ENCODE measurements around the gene TSPAN13. TPM values are rescaled to one million over a fixed set of nuclear protein-coding genes. Genes with fewer than 3 reads are reported as not detected.

The TSPAN13 gene
- polyA plus RNA-seq, 1 experiment: 4.6 TPM

GRCh38 chr7:16813232-16813616 lies 59.7 kb downstream of the TSPAN13 start:
- POLR2A ChIA-PET: no interaction called here
- CTCF ChIA-PET: interaction anchor here (0.6 to 1.3 kb wide), 2 partner anchors 12 to 14 kb away, joined by 3 read pairs; no protein-coding TSS in a partner anchor
- H3K36me3 ChIP-seq (ENCODE audit: control insufficient read depth, insufficient read depth, low read length): no peaks in the 10 kb centered on the region
- H3K27me3 ChIP-seq (ENCODE audit: control insufficient read depth, insufficient read depth, low read length): no peaks in the 10 kb centered on the region
- no peak for TF ChIP-seq CTCF (IDR thresholded peaks at IDR 0.05; ENCODE audit: insufficient read depth, low read depth, low read length)
- no peak for DNase-seq (ENCODE audit: low read depth)
- no peak overlapping the region for H3K4me3 ChIP-seq (ENCODE audit: low read depth, low read length)

DNA sequence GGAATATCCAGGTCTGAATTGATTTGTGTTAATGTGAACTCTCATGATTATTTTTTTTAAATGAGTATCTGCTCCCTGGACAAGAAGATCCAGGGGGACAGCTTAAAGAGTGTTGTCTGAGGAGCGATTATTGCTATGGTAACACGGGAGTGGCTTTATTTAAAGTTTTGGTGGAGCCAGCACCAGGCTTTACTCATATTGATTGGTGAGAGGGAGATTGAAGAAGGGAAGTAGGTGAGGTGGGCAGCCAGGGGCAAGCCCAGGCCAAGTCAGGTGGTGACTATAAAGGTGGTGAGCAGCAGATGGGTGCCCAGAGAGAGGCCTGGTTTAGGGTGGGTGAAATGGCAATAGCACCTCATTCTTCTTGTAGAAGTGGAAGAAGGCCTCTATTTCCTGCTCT lies 61.4 kb downstream of the TSPAN13 start:
- ChIA-PET CTCF (interaction anchor here (0.7 kb wide), 1 partner anchor 1466 kb away, joined by 3 read pairs; no protein-coding TSS in a partner anchor), POLR2A (no interaction called here)
- Histone ChIP-seq H3K27me3 (ENCODE audit: control insufficient read depth, insufficient read depth, low read length) (no peaks in the 10 kb centered on the region), H3K4me3 (ENCODE audit: low read depth, low read length) (no peak overlapping the region), H3K36me3 (ENCODE audit: control insufficient read depth, insufficient read depth, low read length) (no peaks in the 10 kb centered on the region)
- no peak for TF ChIP-seq CTCF (IDR thresholded peaks at IDR 0.05; ENCODE audit: insufficient read depth, low read depth, low read length)
- no peak for DNase-seq (ENCODE audit: low read depth)

DNA sequence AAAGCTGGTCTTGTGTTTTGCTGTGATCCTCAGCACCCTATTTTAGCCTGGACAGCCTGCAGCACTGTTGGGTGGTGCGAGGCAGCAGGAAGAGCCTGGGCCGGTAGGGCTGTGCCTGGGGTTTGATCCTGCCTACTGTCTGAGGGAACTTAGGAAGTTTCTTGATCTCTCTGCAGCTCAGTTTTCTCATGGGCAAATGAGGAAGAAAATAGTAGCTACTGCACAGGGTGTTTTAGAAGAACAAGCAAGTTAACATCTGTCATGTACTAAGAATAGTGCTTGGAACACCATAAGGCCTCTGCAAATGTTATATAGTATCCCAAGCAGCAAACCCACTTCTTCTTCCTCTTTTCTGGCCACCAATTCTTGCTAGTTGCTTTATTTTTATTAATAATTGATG lies 63.3 kb downstream of the TSPAN13 start:
- DNase-seq (ENCODE audit: low read depth): no peak
- ChIA-PET CTCF (interaction anchor here (0.9 kb wide), 1 partner anchor 16 kb away, joined by 3 read pairs; no protein-coding TSS in a partner anchor), POLR2A (no interaction called here)
- Histone ChIP-seq H3K27me3 (ENCODE audit: control insufficient read depth, insufficient read depth, low read length) (no peaks in the 10 kb centered on the region; the same call in 1 of the 2 replicates), H3K36me3 (ENCODE audit: control insufficient read depth, insufficient read depth, low read length) (no peaks in the 10 kb centered on the region), H3K4me3 (ENCODE audit: low read depth, low read length) (no peak overlapping the region)
- TF ChIP-seq CTCF (IDR thresholded peaks at IDR 0.05; ENCODE audit: insufficient read depth, low read depth, low read length): no peak

GRCh38 chr7:16817536-16817935 lies 64.0 kb downstream of the TSPAN13 start:
- no peak for TF ChIP-seq CTCF (IDR thresholded peaks at IDR 0.05; ENCODE audit: insufficient read depth, low read depth, low read length)
- no peaks in the 10 kb centered on the region for H3K36me3 ChIP-seq (ENCODE audit: control insufficient read depth, insufficient read depth, low read length)
- POLR2A ChIA-PET: no interaction called here
- no peak overlapping the region for H3K4me3 ChIP-seq (ENCODE audit: low read depth, low read length)
- H3K27me3 ChIP-seq (ENCODE audit: control insufficient read depth, insufficient read depth, low read length): no peaks in the 10 kb centered on the region; the same call in 1 of the 2 replicates
- DNase-seq (ENCODE audit: low read depth): no peak
- CTCF ChIA-PET: interaction anchor here (0.9 kb wide), 1 partner anchor 16 kb away, joined by 3 read pairs; no protein-coding TSS in a partner anchor

DNA sequence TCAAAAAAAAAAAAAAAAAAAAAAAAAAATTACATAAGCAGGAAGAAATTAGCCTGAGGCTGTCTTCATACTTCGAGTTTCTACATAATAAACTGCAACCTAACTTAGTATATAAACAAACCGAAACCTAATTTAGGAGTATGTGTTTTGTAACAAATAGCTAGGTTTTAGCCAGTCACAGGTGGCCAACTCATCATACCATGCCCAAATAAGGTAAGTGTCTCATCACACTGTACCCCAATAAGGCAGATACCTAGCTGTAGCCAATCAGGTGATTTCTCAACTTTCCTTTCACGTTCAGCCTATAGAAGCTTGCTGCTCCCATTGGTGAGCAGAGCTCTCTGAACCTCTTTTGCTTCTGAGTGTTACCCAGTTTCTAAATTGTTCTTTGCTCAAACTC lies 65.2 kb downstream of the TSPAN13 start:
- Histone ChIP-seq H3K27me3 (ENCODE audit: control insufficient read depth, insufficient read depth, low read length) (no peaks in the 10 kb centered on the region; the same call in 1 of the 2 replicates), H3K4me3 (ENCODE audit: low read depth, low read length) (no peak overlapping the region), H3K36me3 (ENCODE audit: control insufficient read depth, insufficient read depth, low read length) (no peaks in the 10 kb centered on the region)
- ChIA-PET POLR2A (no interaction called here), CTCF (no interaction called here)
- DNase-seq (ENCODE audit: low read depth): no peak
- no peak for TF ChIP-seq CTCF (IDR thresholded peaks at IDR 0.05; ENCODE audit: insufficient read depth, low read depth, low read length)
